Retina (tissue), 1 donor: ENCODE results near the gene MEIKIN.

Experiments used
- DNase-seq: peaks from one replicate; pipeline ENCODE4 v3.0.0-alpha.2; 2016

The MEIKIN gene, protein sequence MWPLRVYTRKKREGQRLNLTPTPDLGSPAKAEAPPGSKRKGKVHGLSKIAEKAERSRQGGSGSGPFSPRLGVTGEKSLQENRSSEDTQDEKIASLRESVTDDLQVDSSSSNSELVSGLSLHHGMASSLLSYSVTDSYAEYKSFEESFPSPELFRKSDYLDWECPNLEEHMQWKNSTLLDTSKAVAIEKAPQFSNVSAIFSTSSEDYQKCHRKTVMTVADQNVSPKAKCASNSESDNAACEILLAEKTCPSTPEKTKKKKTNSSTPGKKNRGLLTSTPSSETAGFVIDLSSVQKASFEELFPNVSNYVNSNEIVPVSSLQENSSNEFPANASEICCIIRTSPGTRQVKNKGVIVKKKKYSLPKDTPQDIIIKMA

DNA sequence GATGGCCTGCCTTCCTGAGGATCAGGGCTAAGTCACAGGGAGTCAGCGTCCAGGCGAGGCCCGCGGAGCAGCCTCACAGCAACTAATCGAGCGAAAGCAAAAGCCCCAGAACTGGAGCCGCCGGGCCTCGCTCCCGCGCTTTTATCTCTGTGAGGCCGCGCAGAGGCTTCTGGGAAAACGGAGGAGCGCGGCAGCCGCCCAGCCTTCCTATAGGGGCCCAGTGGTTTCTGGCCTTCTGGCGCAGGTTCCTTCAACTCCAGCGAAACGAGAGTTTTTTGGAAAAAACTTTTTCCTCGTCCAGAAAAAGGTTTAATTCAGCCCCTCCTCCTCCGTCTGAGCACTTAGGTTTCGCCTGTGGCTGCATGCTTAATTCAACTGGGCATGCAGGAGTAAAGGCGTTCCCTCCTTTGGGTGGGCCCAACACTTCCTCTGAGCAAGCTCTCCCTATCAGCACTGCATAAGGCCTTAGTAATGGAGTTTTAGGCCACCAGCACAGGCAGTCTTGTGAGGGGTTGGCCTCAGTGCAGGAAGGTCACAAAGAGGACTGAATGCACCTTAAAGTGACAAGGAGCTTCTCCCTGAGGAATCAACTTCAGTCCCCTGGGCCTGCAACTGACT, at the start of gene MEIKIN:
Gene MEIKIN, minus strand, starts transcription at position 113 of the 618 bp plus-strand sequence. CDS start 158 bp downstream, outside the sequence.
- no peak for DNase-seq

DNA sequence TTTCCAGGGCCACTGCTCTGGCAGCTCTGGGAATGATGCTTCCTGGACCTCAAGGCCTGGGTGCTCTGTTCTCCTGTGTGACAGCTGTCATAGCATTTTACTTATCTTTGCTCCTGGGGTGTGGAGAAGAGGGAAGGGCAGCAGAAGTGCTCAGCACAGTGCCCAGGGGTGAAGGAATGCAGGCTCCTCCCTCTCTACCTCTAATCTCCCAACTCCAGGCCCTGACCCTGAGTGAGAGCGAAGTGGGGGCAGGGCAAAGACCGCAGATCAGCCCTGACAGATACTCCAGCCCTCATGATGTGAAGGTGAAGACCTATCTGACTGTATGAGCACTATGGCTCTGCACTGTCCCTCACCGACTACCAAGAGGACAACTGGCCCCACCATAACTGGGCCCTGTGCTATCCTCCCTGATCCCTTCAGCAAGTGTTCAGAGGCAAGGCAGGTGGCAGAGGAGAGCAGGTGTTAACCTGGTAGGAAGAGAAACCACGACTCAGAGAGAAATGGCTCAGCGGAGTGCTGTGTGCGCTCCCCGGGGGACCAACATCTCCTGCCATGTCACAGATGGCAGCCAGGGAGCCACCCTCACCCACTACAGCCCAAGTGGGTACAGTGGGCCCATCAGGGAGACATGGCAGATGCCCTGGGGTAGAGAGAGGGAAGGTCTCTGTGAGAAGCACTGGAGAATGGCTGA, 49.2 kb upstream of the MEIKIN start:
- no peak for DNase-seq

DNA sequence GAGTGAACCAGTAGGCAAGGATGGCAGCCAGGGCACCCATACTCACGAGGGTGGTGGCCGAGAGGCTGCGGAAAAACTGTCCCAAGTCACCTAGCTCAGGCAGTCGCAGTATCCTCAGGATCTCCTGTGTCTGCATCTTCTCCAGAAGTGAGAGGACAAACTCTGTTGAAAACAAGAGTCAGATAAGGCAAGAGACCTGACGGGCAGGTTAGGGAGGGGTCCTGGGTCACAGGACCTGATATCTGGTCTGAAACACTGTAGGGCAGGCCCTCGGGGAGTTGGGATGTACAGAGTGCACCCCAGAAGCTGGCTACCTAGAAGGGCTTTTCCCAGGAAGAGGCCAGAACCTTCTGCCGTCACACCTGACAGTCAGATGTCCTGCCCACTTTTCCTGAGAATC, 48.6 kb upstream of the MEIKIN start:
- DNase-seq, result no peak

DNA sequence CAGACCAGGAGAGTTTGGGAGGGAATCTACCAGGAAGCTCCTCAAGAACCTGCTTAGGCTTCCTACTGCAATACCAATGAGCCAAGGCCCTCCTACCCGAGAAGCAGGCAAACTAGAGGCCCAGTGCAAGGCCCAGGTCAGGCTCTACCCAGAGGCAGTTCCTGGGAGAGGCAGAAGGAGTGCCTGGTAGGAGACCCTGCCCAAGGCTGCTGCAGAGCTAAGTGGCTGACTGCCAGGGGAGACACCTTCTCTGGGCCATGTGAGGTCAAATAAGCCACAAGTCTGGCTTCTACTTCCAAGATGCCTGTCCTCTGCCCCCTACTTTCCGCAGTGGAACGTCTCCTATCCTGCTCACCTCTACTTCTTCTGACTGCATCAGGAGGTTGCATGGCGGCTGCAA, 48.2 kb upstream of the MEIKIN start:
- DNase-seq, result no peak

DNA sequence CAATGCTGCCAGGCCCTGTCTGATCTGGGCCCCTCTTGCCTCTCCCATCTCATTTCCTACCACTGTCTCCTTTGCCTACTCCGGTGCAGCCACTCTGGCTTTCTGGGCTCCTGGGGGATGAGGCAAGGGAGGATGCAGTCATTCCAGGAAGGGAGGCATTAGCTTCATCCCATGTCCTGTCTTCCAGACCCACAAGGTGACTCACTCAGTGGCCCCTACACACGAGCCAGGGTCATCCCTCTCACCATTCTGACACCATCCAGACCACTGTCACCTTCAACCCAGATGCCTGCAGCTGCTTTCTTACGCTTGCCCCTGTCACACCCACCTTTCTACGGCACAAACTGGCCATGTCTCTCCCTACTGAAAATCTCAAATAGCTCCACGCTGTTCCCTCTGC, 46.9 kb upstream of the MEIKIN start:
- no peak for DNase-seq

DNA sequence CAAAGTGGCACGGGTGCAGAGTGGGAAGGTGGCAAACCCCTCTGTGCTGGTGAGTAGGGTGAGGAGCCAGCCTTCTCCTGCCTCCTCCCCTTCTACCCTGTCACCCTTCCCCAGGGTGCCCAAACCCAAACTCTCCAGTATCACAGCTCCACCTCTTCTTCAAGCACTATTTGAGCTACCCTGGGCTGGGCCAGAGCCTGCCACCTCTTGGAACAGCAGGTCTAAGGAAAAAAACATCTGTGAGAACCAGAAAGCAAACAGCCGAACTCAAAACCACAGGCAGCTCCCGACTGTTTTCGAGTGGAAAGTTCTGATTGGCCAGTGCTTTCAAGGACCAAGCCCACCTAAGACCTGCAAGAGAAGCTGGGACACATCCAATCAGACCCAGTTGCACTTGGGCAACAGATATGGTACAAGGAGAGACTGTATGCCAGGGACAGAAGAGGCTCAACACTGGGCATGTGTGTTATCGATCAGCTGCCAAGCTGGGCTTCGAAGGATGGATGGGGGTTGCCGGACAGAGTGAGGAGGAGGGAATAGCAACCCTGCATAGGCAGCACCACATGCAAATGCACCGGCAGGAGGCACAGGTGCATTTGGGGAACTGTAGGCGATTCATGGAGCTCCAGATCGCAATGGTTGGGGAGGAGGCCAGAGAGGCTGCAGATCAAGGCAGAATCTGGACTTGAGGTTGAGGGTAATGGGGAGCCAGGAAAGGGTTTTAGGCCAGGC, 46.3 kb upstream of the MEIKIN start:
- DNase-seq, result no peak

DNA sequence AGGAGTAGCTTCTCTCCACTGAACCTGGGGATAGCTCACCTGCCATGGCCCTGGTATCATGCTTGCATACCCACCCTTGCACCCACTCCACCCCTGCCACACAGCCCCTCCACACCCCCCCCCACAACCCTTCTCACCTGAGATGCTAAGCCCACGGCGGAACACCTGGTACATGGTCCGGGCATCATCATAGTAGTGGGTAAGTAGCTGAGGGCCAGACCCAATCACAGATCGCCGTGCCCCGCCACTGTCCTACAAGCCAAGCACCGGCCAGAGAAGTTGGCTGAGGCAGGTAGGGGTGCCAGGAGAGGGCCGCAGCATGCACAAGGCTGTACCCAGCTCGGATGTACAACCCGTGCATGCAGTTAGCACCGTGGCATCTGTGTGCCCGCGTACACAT, 45.3 kb upstream of the MEIKIN start:
- no peak for DNase-seq

DNA sequence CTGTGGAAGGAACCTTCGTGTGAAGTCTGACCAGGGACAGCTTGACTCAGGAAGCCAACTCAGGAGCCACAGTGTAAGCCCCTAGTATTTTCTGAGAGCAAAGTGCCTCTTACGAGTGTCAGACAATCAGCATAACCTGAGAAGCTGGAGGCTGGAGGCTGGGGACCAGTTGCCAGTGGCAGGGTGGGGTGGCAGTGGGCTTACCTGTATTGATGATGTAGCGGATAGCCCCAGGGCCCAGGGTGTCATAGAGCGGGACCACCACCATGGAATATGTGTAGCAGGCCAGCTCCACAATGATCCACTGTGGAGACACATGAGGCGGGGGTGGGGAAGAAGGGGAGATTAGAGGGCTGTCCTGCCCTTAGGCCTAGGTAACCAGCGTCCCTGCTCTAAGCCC, 43.1 kb upstream of the MEIKIN start:
- DNase-seq, result no peak

DNA sequence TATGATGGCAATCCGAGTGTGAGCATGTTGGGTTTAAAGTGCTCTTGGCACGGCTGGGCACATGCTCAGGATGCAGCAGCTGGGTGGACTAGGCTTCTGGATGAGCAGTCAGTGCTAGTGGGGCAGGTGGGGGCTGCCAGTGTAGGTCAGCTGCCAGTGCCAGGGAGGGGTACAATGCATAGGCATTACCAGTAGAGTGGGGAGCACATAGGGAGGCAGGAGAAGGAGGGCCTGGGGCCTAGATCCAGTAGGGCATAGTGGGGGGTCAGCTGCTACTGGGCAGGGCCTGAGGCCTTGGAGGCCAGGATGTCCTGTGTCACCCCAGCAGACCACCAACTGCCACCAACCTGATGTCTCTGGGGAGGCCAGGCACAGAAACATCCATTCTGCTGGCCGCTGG, 41.8 kb upstream of the MEIKIN start:
- DNase-seq, result no peak

DNA sequence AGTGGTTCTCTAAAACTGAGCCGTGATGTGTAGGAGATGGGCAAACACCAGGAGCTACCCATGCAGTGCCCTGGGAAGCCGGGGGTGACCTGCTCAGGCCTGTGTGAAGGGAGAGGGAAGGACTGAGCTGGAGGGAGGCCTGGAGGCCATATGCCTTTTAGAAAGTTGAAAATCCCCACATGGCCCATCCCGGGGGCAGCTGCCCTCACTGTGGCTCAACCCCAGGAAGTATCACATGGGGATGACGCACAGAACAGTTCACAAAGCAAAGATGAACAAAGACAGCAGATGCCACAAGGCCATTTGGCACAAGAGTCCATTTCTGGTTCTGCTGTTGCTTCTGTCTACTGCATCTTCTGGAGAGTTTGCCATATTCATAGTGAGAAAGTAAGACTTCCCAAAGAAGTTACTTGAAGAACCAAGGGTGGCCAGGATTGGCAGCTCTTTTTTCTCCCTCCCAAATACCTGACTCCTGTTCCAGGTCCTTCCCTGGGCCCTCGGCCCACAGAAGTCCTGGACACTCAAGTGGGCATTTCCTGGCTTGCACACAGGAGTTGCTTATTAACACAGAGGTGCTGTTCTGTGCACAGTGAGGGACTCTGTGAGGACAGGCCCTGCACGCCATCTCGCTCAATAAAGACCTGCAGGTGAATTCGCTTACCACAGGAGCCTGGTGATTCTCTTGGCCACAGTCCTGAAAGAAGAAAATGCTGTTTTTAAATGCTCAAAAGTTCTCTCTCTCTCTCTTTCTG, 40.9 kb upstream of the MEIKIN start:
- DNase-seq, result no peak

DNA sequence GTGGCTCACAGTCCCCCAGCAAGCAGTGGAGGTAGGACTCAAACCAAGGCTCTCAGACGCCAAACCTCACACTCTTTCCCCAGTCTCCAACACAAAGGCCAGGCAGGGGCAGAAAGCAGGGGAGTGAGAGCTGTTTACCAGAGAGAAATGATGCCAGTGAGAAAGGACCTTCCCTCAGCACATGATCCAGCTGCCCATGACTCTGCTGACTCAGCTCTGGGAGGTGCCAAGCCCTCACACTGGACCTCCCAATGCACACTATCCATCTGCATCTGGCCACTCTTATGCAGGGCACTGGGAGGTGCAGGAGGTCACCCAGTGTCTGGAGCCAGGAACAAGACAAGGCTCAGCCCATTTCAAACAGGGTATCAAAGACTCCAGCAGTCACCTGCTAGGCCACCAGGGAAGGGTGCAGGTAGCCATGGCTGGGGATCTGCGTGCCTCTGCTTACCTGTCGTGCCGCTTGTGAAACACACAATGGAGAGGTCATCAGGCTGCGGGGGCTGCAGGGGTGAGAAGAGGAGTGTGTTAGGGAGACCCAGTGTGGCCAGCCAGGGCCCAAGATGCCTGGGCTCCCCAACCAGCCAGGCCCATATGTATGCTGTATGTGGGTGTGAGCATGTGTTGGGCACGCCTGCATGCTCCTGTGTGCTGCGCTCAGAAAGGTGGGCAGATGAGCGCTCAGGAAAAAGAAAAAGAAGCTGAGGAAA, 39.6 kb upstream of the MEIKIN start:
- DNase-seq, result no peak

DNA sequence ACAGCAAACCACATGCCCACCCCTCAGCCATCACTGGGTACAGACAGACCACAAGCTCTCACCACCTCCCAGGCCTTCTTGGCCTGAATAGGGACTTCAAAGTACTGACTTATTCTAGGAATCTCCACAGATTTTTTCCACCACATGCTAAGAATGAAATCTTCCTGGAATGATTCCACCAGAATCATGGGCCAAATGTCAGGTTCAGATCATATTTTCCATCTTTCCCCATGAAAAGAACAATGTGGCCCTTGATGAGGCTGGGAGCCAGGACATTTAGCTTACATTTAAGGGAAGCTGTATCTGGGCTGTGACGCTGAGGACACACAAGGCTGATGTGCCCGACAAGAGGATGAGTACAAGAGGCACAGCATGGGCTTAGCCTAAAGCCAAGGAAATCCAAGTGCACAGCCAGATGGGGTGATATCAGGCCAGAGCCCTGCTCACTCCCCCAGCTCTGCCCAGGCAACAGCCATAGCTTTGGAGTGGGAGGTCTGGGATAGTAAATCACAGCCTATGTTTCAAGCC, 37.8 kb upstream of the MEIKIN start:
- DNase-seq, result no peak

DNA sequence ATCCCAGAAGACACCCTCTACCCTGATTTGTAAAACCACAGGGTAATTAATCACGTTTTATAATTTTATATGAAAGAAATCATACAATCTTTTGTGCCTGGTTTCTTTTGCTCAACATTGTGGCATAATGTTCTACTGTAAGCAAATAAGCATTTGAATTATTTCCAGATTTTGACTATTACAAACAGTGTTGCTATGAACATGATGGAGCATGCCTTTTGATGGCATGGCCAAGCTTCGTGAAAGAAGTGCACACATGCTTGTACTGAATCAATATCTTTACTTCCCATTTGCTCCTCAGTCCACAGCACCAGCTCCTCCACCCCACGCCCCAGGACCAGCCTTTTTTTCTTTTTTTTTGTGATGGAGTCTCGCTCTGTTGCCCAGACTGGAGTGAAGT, 36.1 kb upstream of the MEIKIN start:
- DNase-seq, result no peak

DNA sequence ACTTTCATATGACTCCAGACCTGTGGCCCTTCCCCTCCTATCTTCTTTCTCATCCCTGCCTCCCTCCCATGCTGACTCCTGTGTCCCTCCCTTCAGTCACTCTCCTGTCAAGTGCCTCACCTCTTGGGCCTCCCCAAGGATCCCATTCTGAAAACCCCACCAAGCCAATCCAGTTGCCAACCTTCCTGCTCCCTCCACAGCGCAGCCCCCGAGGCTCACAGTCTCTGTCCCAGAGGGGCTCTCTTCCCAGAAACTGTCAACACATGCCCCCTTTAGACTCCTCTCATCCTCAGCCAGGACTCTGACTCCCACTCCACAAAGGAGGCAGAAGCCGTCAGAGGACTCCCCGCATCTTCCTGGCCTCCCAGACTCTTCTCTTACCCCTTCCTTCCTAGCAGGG, 35.2 kb upstream of the MEIKIN start:
- no peak for DNase-seq

DNA sequence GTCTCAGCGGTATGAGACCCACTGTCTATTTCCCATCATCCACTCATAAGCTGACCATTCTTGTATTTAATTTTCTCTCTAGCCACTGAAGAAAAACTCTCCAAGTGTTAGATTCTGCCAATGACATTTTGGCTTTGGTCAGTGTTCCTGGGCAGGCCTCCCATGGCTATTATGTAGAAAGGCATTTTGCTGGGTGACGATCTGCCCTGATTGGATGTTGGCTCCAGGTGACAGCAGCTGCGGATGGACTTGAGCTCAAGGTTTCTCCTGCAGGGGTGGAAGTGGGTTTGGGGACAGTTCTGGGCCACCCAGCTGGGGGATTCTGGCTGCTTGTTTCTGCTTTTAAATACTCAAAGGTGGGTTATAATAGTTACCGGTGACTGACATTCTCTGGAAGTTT, 34.4 kb upstream of the MEIKIN start:
- no peak for DNase-seq

DNA sequence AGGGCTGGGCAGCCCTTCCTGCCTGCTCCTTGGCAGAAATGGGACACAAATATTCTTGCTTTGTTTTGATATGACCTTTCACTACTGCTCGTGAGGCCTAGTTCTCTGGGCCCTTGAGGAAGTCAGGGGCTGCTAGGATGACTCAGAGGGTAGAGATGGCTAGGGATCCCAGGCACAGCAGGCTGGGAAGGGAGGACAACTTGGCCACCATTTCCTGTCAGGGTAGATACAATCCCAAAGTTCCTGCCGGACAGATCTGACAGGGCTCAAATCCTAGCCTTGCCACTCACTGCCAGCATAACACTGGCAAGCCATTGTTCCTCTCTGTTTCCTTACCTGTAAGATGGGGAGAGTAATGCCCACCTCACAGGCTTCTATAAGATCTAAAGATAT, 31.7 kb upstream of the MEIKIN start:
- DNase-seq, result no peak

DNA sequence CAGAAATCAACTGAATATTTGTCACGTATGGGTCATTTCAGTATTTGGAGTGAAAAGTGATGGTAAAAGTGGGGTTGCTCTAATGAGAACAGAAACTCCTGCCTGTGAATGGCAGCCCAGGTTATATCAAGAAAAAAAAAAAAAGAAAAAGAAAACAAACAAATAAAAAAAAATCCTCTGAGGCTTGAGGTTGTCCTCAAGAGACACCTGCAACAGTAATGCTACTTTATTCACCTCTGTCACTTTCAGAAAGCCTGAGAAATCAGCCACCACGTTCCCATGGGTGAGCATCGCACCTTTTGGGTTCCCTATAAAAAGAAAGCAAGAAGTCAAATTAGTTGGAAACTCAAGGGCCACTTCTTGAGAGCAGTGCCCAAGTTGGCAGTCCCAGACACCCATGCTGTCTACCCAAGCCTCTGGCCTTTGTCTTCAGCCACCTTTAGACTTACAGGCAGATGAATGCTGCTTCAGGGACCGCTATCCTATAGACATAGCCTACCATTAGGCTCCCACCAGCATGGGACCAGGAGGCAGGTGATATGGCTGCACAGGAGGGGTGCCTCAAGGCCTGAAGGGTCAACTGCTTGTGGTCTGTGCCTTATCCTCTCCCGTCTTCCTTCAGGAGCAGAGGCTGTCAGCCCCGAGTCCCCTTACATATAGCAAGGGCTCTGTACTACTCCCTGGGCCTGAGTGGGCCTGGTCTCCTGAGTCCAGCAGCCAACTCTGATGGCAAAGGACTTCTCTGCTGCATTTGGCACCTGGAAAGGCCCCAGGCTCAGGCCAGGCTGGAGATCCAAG, 31.1 kb upstream of the MEIKIN start:
- no peak for DNase-seq

DNA sequence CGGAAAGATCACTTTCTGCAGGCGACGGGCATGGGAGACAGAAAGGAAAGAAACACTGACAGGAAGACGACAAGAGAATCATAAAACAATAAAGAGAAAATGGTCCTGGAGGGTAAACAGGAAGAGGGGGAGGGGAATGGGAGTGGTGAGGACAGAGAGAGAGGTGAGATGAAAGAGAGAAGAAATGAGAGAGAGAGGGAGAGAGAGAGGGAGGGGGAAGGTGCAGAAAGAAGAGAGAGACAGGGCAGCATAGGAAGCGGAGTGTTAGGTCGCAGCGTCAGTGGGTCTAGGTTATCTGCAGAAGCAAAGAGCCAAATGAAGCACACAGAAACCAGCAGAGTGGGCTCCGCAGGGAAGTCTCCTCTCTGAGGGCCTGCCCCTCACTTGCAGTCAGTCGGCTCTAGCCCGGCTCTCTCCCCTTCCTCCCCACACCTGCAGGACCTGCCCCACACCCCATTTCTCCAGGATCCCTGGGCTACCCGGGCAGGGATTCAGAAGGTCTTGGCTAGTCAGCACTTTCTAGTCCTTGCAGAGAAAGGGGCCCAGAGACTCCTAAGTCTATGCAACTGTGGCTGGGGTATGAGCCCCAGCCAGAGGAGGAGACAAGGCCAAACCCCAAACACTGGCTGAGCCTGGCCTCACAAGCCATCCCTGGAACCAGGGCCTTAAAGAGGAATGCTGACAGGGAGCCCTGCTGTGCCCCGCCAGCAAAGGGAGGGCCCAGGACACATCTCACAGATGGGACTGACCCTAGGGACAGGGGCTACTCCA, 29.7 kb upstream of the MEIKIN start:
- DNase-seq, result no peak

DNA sequence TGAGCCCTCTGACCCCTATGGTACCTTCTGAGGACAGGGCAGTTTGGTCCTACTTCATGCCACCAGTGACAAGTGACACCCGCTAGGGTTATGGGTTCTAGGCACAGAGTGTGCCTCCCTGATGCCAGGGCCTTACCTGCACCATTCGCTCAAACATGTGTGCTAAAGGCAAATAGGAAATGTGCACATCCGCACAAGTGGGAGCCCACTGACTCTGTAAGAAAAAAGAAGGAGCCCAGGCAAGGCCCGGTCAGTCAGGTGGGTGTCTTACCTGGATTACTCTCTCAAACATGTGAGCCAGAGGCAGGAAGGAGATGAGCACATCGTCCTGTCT, 29.1 kb upstream of the MEIKIN start:
- DNase-seq, result no peak

DNA sequence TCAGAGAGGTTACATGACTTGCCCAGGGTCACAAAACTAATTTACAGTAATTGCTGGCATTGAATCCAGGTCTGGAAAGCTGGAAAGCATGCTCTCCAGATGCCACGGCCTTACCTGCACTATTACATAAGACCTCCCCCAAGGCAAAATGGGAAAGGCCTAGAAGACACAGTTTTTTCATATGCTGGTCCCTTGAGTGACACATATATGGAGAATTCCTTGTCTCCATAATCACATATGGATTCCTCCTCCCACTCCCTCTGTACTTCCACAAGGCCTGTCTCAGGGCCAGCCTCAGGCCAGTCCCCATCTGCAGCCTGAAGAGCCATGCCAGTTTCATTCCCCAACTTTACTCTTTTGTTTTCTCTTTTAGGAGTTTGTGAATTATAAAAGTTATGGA, 28.6 kb upstream of the MEIKIN start:
- DNase-seq, result no peak
